ENCODE measurements around the gene AGTPBP1. TPM values are rescaled to one million over a fixed set of nuclear protein-coding genes. Genes with fewer than 3 reads are reported as not detected.
A peak's percentile ranks its signal among the peaks of the same experiment; 100 is the strongest.

AGTPBP1 gene
- polyA plus RNA-seq, 1 of the 3 experiments (the other 2 are of a cell fraction), result 3.8 TPM

- ChIA-PET POLR2A (no interaction called here), CTCF (interaction anchor here (1.1 to 1.3 kb wide), 2 partner anchors 402 to 995 kb away, joined by 3 read pairs; no protein-coding TSS in a partner anchor)
- no peak for DNase-seq
- Histone ChIP-seq H3K27me3 (ENCODE audit: insufficient read depth) (no peaks in the 10 kb centered on the region), H3K27ac (ENCODE audit: low read depth in 2 of 2, low read length in 1 of 2) (peak overlapping the region in 1 of 2 experiments; percentile 64; a peak in 2 of 4 replicates), H3F3A (replicated peaks; ENCODE audit: insufficient read depth) (no peaks in the 10 kb centered on the region), H2AFZ (ENCODE audit: low read depth) (no peak overlapping the region), H3K4me2 (no peak overlapping the region), H4K20me1 (ENCODE audit: insufficient read depth) (no peaks in the 10 kb centered on the region), H3K79me2 (ENCODE audit: insufficient read depth) (no peaks in the 10 kb centered on the region), H3K36me3 (replicated peaks in 1 of 2; ENCODE audit: control insufficient read depth in 1 of 2, insufficient read depth in 2 of 2, low read length in 1 of 2) (peaks cover 0 to 14% of the 10 kb centered on the region in 2 experiments), H3K9me2 (no peaks in the 10 kb centered on the region), H3K9me3 (no peaks in the 10 kb centered on the region), H3K9ac (no peak overlapping the region), H3K4me1 (ENCODE audit: control insufficient read depth in 1 of 2, insufficient read depth in 2 of 2, low read depth in 1 of 2, low read length in 1 of 2) (peaks cover 0 to 12% of the 10 kb centered on the region in 2 experiments; a peak in 2 of 4 replicates), H3K4me3 (ENCODE audit: low read depth in 2 of 2, low read length in 1 of 2) (no peak overlapping the region)
- peak; percentile 63 for TF ChIP-seq RCOR1 (IDR thresholded peaks at IDR 0.05; ENCODE audit: low read length)
- TF ChIP-seq, protein P1, sequence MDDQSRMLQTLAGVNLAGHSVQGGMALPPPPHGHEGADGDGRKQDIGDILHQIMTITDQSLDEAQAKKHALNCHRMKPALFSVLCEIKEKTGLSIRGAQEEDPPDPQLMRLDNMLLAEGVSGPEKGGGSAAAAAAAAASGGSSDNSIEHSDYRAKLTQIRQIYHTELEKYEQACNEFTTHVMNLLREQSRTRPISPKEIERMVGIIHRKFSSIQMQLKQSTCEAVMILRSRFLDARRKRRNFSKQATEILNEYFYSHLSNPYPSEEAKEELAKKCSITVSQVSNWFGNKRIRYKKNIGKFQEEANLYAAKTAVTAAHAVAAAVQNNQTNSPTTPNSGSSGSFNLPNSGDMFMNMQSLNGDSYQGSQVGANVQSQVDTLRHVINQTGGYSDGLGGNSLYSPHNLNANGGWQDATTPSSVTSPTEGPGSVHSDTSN (IDR thresholded peaks at IDR 0.05), result no peak
- TF ChIP-seq GATA2 (CRISPR knock-in tag; IDR thresholded peaks at IDR 0.05), result peak; percentile 49
- peak in 1 of 2 experiments; percentile 67; a peak in 1 of 4 replicates for TF ChIP-seq EP300 (IDR thresholded peaks at IDR 0.05; ENCODE audit: borderline replicate concordance in 1 of 2, low read depth in 1 of 2, low read length in 1 of 2)
- WGBS (ENCODE audit: low lambda C conversion rate), result 56% methylated on average over 1 of the region's 1 CpG
These were observed 79.2 kb downstream of the AGTPBP1 start for GRCh38 chr9:85662573-85662972.

- ChIA-PET CTCF (interaction anchor here (0.8 kb wide), 1 partner anchor 9 kb away, joined by 4 read pairs; no protein-coding TSS in a partner anchor), POLR2A (no interaction called here)
These were observed 83.0 kb downstream of the AGTPBP1 start for GRCh38 chr9:85658716-85659115.

More at GRCh38 chr9:85658716-85659115, 83.0 kb downstream of the AGTPBP1 start:
- Histone ChIP-seq H4K20me1 (ENCODE audit: insufficient read depth) (no peaks in the 10 kb centered on the region), H3K9me3 (no peaks in the 10 kb centered on the region), H3F3A (replicated peaks; ENCODE audit: insufficient read depth) (no peaks in the 10 kb centered on the region), H3K27ac (ENCODE audit: low read depth in 2 of 2, low read length in 1 of 2) (no peak overlapping the region), H3K9me2 (no peaks in the 10 kb centered on the region), H3K4me1 (ENCODE audit: control insufficient read depth in 1 of 2, insufficient read depth in 2 of 2, low read depth in 1 of 2, low read length in 1 of 2) (peaks cover 0 to 10% of the 10 kb centered on the region in 2 experiments; a peak in 2 of 4 replicates), H2AFZ (ENCODE audit: low read depth) (no peak overlapping the region), H3K79me2 (ENCODE audit: insufficient read depth) (no peaks in the 10 kb centered on the region), H3K4me3 (ENCODE audit: low read depth in 2 of 2, low read length in 1 of 2) (no peak overlapping the region), H3K36me3 (replicated peaks in 1 of 2; ENCODE audit: control insufficient read depth in 1 of 2, insufficient read depth in 2 of 2, low read length in 1 of 2) (peaks cover 4 to 5% of the 10 kb centered on the region in 2 experiments), H3K9ac (no peak overlapping the region), H3K27me3 (ENCODE audit: insufficient read depth) (no peaks in the 10 kb centered on the region), H3K4me2 (no peak overlapping the region)
- no peak for DNase-seq
- TF ChIP-seq FOSL2 (IDR thresholded peaks at IDR 0.05; ENCODE audit: borderline replicate concordance, low read depth) (no peak), GABPA (IDR thresholded peaks at IDR 0.05; ENCODE audit: low read depth) (no peak), CTCF (IDR thresholded peaks at IDR 0.05) (no peak), RAD21 (IDR thresholded peaks at IDR 0.05; ENCODE audit: low read length) (no peak), GATA2 (CRISPR knock-in tag; IDR thresholded peaks at IDR 0.05) (no peak), EZH2phosphoT487 (IDR thresholded peaks at IDR 0.05; ENCODE audit: borderline replicate concordance, low read depth) (no peak), RFX5 (IDR thresholded peaks at IDR 0.05; ENCODE audit: low read length) (no peak), FOXM1 (IDR thresholded peaks at IDR 0.05; ENCODE audit: low read depth) (no peak), SMC3 (IDR thresholded peaks at IDR 0.05; ENCODE audit: low read depth, low read length) (no peak), MAX (IDR thresholded peaks at IDR 0.05; ENCODE audit: low read depth) (no peak), MXI1 (IDR thresholded peaks at IDR 0.05; ENCODE audit: low read depth, low read length) (no peak), YY1 (IDR thresholded peaks at IDR 0.05; ENCODE audit: low read depth) (no peak), MEF2A (IDR thresholded peaks at IDR 0.05; ENCODE audit: borderline replicate concordance, low read depth) (no peak), CHD2 (IDR thresholded peaks at IDR 0.05; ENCODE audit: low read length, partially characterized antibody) (no peak), TEAD4 (IDR thresholded peaks at IDR 0.05; ENCODE audit: borderline replicate concordance, insufficient read depth) (no peak), NFIC (IDR thresholded peaks at IDR 0.05; ENCODE audit: borderline replicate concordance) (no peak), JUND (IDR thresholded peaks at IDR 0.05) (no peak)
- TF ChIP-seq, protein P2, sequence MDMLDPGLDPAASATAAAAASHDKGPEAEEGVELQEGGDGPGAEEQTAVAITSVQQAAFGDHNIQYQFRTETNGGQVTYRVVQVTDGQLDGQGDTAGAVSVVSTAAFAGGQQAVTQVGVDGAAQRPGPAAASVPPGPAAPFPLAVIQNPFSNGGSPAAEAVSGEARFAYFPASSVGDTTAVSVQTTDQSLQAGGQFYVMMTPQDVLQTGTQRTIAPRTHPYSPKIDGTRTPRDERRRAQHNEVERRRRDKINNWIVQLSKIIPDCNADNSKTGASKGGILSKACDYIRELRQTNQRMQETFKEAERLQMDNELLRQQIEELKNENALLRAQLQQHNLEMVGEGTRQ (IDR thresholded peaks at IDR 0.05; ENCODE audit: borderline replicate concordance, low read depth, low read length), result no peak
- WGBS (ENCODE audit: low lambda C conversion rate), result 89% methylated on average over 1 of the region's 1 CpG

Measured in SK-N-SH (cell line).